Fibroblast of peridontal ligament (primary cell): ENCODE results near the gene CTNND2.
"Not testable (repeated sequence)": the region's sequence is repeated elsewhere in the genome, so short reads cannot be mapped to it uniquely, and the experiment has no call there.

Experiments used
- DNase-seq: peaks from one replicate; pipeline ENCODE4 v3.0.0-alpha.2; 2010; ENCODE audit errors: extremely low read depth

CTNND2 gene

DNA sequence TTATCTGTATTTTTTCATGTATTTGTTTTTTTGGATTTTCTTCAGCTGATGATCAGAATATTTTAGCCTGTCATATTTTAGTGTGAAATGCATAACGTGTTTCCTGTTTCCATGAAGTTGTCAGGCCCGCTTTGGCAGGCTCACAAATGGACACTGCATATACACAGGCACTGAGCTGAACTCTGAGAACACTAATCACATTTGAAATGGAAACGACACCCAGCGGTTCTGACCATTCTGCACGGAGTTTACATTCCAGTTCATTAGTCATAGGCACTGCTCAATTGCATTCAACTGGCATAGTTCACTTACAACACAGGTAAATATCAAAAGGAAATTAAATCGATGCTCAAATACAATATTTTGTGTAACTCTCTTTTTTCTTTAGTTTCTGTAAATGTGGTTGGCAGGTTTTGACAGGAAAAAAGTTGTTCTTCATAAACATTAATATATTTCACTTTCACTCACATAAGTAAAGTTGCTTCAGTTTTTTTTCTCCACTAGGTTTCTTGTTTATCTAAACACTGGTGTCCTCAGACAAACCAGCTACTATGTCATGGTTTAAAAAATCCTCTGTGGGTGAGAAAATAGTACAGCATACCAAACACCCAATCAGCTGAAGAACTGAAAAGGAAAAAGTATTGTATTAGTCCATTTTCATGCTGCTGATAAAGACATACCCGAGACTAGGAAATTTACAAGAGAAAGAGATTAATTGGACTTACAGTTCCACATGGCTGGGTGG is 584.2 kb downstream of the CTNND2 start:
- DNase-seq: peak; percentile 22

GRCh38 chr5:11313694-11314093 is 590.6 kb downstream of the CTNND2 start:
- not testable (repeated sequence) for DNase-seq

GRCh38 chr5:11311731-11312130 is 592.5 kb downstream of the CTNND2 start:
- DNase-seq: no peak

GRCh38 chr5:11311272-11311671 is 593.0 kb downstream of the CTNND2 start:
- no peak for DNase-seq

- no peak for DNase-seq
These were observed 594.1 kb downstream of the CTNND2 start for GRCh38 chr5:11310158-11310557.

- no peak for DNase-seq
These were observed 597.9 kb downstream of the CTNND2 start for GRCh38 chr5:11306365-11306764.

- DNase-seq: no peak
These were observed 599.0 kb downstream of the CTNND2 start for GRCh38 chr5:11305245-11305644.

DNA sequence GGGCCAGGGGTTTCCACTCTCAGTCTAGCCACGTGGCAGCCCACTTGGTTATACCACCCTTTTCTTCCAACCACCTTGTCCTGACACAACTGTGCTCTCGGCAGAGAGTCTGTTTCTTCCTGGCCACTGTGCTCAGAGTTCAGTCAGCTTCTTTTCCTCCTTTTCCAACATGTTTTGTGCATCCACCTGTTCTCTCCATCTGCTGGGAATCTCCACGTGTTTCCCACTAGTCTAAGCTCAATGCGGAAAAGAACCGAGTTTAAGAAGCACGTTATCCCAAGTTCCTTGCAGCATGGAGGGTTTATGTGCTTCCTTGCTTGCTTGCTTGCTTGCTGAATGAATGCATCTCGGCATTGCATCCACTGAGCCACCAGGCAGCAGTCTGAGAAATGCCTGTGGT is 599.6 kb downstream of the CTNND2 start:
- no peak for DNase-seq

- no peak for DNase-seq
These were observed 601.6 kb downstream of the CTNND2 start for GRCh38 chr5:11302663-11303062.

DNA sequence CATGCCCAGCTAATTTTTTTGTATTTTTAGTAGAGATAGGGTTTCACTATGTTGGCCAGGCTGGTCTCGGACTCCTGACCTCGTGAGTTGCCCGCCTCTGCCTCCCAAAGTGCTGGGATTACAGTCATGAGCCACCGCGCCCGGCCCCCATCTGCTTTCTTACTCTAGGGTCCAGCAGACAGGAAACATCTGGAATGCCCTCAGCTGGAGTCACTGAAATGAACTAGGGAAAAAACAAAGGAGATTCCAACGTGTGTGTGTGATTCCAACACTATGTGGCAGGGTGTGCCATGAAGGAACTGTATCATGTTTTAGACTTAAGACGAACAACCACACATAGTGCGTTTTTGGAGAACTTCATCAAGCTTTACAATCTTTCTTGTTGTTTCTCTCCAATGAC is 603.1 kb downstream of the CTNND2 start:
- no peak for DNase-seq

DNA sequence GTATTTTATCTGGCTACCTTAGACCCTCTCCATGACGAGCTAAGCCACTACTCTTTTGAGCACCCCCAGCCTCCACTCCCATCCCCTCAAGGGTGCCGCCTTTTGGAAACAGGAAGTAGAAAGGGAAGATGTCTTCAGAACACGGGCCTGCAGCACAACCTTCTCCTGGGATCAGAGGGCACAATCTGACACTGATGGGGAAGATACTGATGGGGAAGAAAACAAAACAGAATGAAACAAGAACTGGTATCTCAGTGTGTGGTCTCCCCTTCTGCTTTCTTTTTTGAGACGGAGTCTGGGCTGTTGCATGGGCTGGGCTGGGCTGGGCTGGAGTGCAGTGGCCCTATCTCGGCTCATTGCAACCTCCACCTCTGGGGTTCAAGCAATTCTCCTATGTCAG is 603.5 kb downstream of the CTNND2 start:
- no peak for DNase-seq

DNA sequence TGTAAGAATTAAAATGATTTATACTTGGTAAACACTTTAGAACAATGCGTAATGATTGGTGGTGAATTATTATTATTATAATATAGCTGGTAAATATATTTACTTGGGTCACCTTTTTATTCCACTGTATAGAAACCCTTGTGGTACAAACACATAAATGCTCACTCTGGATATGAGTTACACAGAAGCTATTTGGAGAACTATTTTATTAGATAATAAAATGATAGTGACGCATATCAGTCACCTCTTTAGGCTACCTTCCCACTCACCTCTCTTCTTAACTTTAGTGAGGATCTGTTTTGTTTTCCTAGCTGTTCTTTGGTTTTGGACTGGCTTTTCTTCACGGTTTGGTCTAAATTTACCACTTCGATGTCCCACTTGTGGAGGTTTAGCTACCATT is 605.4 kb downstream of the CTNND2 start:
- no peak for DNase-seq

- DNase-seq: no peak
These were observed 610.7 kb downstream of the CTNND2 start for GRCh38 chr5:11293523-11293922.

DNA sequence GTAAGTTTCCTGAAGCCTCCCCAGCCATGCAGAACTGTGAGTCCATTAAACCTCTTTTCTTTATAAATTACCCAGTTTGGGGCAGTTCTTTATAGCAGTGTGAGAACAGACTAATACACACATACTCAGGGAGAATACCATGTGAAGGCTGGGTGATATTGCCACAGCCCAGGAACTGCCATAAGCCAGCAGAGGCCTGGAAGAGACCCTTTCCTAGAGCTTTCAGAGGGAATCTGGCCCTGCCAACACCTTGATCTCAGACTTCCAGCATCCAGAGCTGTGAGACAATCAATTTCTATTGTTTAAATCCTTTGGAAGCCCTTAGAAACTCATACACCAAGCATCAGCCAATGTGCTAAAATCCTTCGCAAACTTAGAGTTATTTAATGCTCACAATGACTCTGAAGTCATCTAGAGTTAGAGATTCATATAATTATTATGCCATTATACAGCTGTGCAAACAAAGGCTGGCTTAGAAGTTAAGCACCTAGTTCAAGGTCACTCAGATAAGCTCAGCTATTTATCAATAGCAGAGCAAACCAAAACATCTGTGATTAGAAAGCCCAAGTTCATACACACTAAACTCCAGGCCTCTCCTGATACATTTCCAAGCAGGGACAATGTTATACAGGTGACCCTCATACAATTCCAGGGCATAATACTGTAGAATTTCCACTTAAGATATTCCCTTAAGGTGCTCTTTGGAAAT is 611.4 kb downstream of the CTNND2 start:
- DNase-seq: no peak

- DNase-seq: no peak
These were observed 614.5 kb downstream of the CTNND2 start for GRCh38 chr5:11289733-11290132.

- no peak for DNase-seq
These were observed 615.0 kb downstream of the CTNND2 start for GRCh38 chr5:11289208-11289607.

- DNase-seq: no peak
These were observed 622.4 kb downstream of the CTNND2 start for GRCh38 chr5:11281842-11282241.

DNA sequence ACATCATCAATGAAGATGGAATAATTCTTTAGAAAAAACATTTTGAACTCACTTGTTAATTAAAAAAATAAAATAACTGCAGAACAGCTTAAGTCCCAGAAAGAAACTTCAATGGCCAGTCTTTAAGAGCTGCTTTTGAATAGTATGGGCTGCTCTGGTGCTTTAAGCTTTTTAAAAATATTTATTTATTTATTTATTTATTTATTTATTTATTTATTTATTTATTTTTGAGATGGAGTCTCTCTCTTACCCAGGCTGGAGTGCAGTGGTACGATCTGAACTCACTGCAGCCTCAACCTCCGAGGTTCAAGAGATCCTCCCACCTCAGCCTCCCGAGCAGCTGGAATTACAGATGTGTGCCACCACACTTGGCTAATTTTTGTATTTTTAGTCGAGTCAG is 626.9 kb downstream of the CTNND2 start:
- no peak for DNase-seq

GRCh38 chr5:11273180-11273903 is 630.9 kb downstream of the CTNND2 start:
- no peak for DNase-seq

- DNase-seq: no peak
These were observed 634.7 kb downstream of the CTNND2 start for GRCh38 chr5:11269515-11269914.

- no peak for DNase-seq
These were observed 635.4 kb downstream of the CTNND2 start for GRCh38 chr5:11268891-11269290.

GRCh38 chr5:11266331-11266730 is 637.9 kb downstream of the CTNND2 start:
- no peak for DNase-seq

DNA sequence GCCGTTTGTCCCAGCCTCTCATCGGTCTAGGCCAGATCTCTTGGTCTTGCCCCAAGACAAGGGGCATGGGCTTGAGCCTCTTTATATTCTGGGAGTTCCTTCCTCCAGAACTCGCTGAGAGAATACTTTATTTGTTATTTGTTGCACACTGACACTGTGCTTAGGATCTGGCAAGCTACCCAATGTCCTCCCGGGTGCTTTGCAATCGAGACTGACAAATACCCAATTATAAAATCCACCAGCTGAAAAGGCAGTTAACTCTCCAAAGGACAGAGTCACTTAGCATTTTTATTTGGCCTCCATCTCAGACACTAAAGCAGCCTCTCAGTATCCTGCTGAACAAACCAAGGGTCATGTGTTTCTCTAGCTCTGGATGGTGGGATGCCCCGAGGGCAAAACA is 643.0 kb downstream of the CTNND2 start:
- DNase-seq: no peak
